IPS-18a (cell line): Measurements from ENCODE around the gene PRRX2.

Experiments used
- H3K27ac ChIP-seq: one replicate; pipeline ENCODE4 v1.5.1; 2013; ENCODE audit warnings: low read length
- H3K27me3 ChIP-seq: one replicate; pipeline ENCODE4 v1.6.1; 2013; ENCODE audit warnings: mild to moderate bottlenecking, low read length; ENCODE audit not compliant: control insufficient read depth, insufficient read depth
- H3K36me3 ChIP-seq: one replicate; pipeline ENCODE4 v1.6.1; 2013; ENCODE audit warnings: low read depth, low read length; ENCODE audit not compliant: control insufficient read depth
- H3K4me1 ChIP-seq: one replicate; pipeline ENCODE4 v1.6.1; 2013; ENCODE audit warnings: low read depth, low read length; ENCODE audit not compliant: control insufficient read depth
- H3K4me3 ChIP-seq: one replicate; pipeline ENCODE4 v1.5.1; 2013; ENCODE audit warnings: low read length
- H3K9ac ChIP-seq: one replicate; pipeline ENCODE4 v1.6.1; 2013; ENCODE audit warnings: mild to moderate bottlenecking, low read length, moderate library complexity
- H3K9me3 ChIP-seq: one replicate; pipeline ENCODE4 v1.6.1; 2013; ENCODE audit warnings: low read depth, low read length; ENCODE audit not compliant: control insufficient read depth

Gene PRRX2

GRCh38 chr9:129639034-129639630, 26.3 kb upstream of the PRRX2 start:
- Histone ChIP-seq H3K9me3 (no peaks in the 10 kb centered on the region), H3K27ac (no peak overlapping the region), H3K4me3 (no peak overlapping the region), H3K27me3 (no peaks in the 10 kb centered on the region), H3K4me1 (no peaks in the 10 kb centered on the region), H3K9ac (no peak overlapping the region), H3K36me3 (peaks cover 31% of the 10 kb centered on the region)

- H3K27ac ChIP-seq, result no peak overlapping the region
- no peak overlapping the region for H3K4me3 ChIP-seq
- no peaks in the 10 kb centered on the region for H3K4me1 ChIP-seq
These were observed 25.7 kb upstream of the PRRX2 start for GRCh38 chr9:129639756-129640085.

GRCh38 chr9:129640086-129640870, 25.2 kb upstream of the PRRX2 start:
- H3K27me3 ChIP-seq, result no peaks in the 10 kb centered on the region
- H3K9me3 ChIP-seq, result no peaks in the 10 kb centered on the region
- peaks cover 21% of the 10 kb centered on the region for H3K36me3 ChIP-seq
- H3K9ac ChIP-seq, result no peak overlapping the region
- peak overlapping the region; percentile 87 for H3K4me3 ChIP-seq
- no peaks in the 10 kb centered on the region for H3K4me1 ChIP-seq
- H3K27ac ChIP-seq, result no peak overlapping the region

More at GRCh38 chr9:129639756-129640085, 25.7 kb upstream of the PRRX2 start:
- no peaks in the 10 kb centered on the region for H3K27me3 ChIP-seq
- H3K36me3 ChIP-seq, result peaks cover 27% of the 10 kb centered on the region
- H3K9ac ChIP-seq, result no peak overlapping the region
- no peaks in the 10 kb centered on the region for H3K9me3 ChIP-seq

- H3K36me3 ChIP-seq, result peaks cover 18% of the 10 kb centered on the region
- no peak overlapping the region for H3K27ac ChIP-seq
- peak overlapping the region; percentile 87 for H3K4me3 ChIP-seq
- H3K9ac ChIP-seq, result peak overlapping the region; percentile 76
- no peaks in the 10 kb centered on the region for H3K9me3 ChIP-seq
- no peaks in the 10 kb centered on the region for H3K27me3 ChIP-seq
- H3K4me1 ChIP-seq, result no peaks in the 10 kb centered on the region
These were observed 24.3 kb upstream of the PRRX2 start for GRCh38 chr9:129640871-129641749.

GRCh38 chr9:129641750-129642585, 23.5 kb upstream of the PRRX2 start, which contains the start of gene ASB6:
Gene ASB6 (minus strand): TSS chr9:129642151. CDS start chr9:129641999, 152 bp downstream.
- Histone ChIP-seq H3K36me3 (peaks cover 16% of the 10 kb centered on the region), H3K27ac (no peak within 1 kb of the TSS), H3K4me3 (peak within 1 kb of the TSS; percentile 87), H3K4me1 (no peaks in the 10 kb centered on the region), H3K9ac (peak within 1 kb of the TSS; percentile 76), H3K9me3 (no peaks in the 10 kb centered on the region), H3K27me3 (no peaks in the 10 kb centered on the region)

GRCh38 chr9:129643706-129644105, 21.7 kb upstream of the PRRX2 start:
- Histone ChIP-seq H3K4me1 (no peaks in the 10 kb centered on the region), H3K4me3 (no peak overlapping the region), H3K9ac (no peak overlapping the region), H3K27me3 (no peaks in the 10 kb centered on the region), H3K27ac (no peak overlapping the region), H3K36me3 (peaks cover 2% of the 10 kb centered on the region), H3K9me3 (no peaks in the 10 kb centered on the region)

- no peaks in the 10 kb centered on the region for H3K27me3 ChIP-seq
- no peaks in the 10 kb centered on the region for H3K4me1 ChIP-seq
- no peak overlapping the region for H3K4me3 ChIP-seq
- H3K36me3 ChIP-seq, result no peaks in the 10 kb centered on the region
- no peak overlapping the region for H3K27ac ChIP-seq
- no peak overlapping the region for H3K9ac ChIP-seq
- H3K9me3 ChIP-seq, result no peaks in the 10 kb centered on the region
These were observed 21.1 kb upstream of the PRRX2 start for GRCh38 chr9:129644365-129644764.

GRCh38 chr9:129644902-129645301, 20.5 kb upstream of the PRRX2 start:
- Histone ChIP-seq H3K9me3 (no peaks in the 10 kb centered on the region), H3K36me3 (no peaks in the 10 kb centered on the region), H3K27me3 (no peaks in the 10 kb centered on the region), H3K4me3 (no peak overlapping the region), H3K27ac (no peak overlapping the region), H3K9ac (no peak overlapping the region), H3K4me1 (no peaks in the 10 kb centered on the region)

- Histone ChIP-seq H3K9ac (no peak overlapping the region), H3K9me3 (no peaks in the 10 kb centered on the region)
These were observed 19.2 kb upstream of the PRRX2 start for GRCh38 chr9:129646252-129646651.

GRCh38 chr9:129646654-129647053, 18.8 kb upstream of the PRRX2 start:
- H3K27me3 ChIP-seq, result no peaks in the 10 kb centered on the region
- no peak overlapping the region for H3K9ac ChIP-seq
- H3K9me3 ChIP-seq, result no peaks in the 10 kb centered on the region
- no peaks in the 10 kb centered on the region for H3K4me1 ChIP-seq
- H3K4me3 ChIP-seq, result no peak overlapping the region
- H3K36me3 ChIP-seq, result no peaks in the 10 kb centered on the region
- no peak overlapping the region for H3K27ac ChIP-seq

More at GRCh38 chr9:129646252-129646651, 19.2 kb upstream of the PRRX2 start:
- H3K36me3 ChIP-seq, result no peaks in the 10 kb centered on the region
- H3K4me3 ChIP-seq, result no peak overlapping the region
- H3K27ac ChIP-seq, result no peak overlapping the region
- H3K27me3 ChIP-seq, result no peaks in the 10 kb centered on the region
- no peaks in the 10 kb centered on the region for H3K4me1 ChIP-seq

GRCh38 chr9:129647635-129648034, 17.8 kb upstream of the PRRX2 start:
- Histone ChIP-seq H3K27ac (no peak overlapping the region), H3K4me1 (no peaks in the 10 kb centered on the region), H3K27me3 (no peaks in the 10 kb centered on the region), H3K36me3 (no peaks in the 10 kb centered on the region), H3K9ac (no peak overlapping the region), H3K4me3 (no peak overlapping the region), H3K9me3 (no peaks in the 10 kb centered on the region)
